B cell (primary cell): ENCODE data around the gene ARID3A. TPM values are rescaled to one million over a fixed set of nuclear protein-coding genes. Genes with fewer than 3 reads are reported as not detected.
A peak's percentile ranks its signal among the peaks of the same experiment; 100 is the strongest.

Source experiments
- ATAC-seq: fragments of 200-7000 bp; cut with Tn5 transposase; one replicate; pipeline ENCODE4 v1.10.0; 2021; ENCODE audit warnings: low read depth, mild to moderate bottlenecking, moderate number of reproducible peaks, moderate library complexity
- CTCF ChIA-PET: fragments of 350-600 bp; sonication (Branson Sonifier 250); formaldehyde crosslinking; loops from one replicate; lab custom pipeline; 2021; ENCODE audit warnings: antibody characterized with exemption, inconsistent platforms; lab: Charles Lee
- POLR2A ChIA-PET: fragments of 350-600 bp; sonication (Branson Sonifier 250); formaldehyde crosslinking; loops from one replicate; lab custom pipeline; 2021; ENCODE audit warnings: antibody characterized with exemption; lab: Charles Lee
- DNase-seq: peaks from one replicate; pipeline ENCODE4 v3.0.0; 2013
- H2AFZ ChIP-seq: 2 replicates; pipeline ENCODE4 v1.6.1; 2012; ENCODE audit warnings: mild to moderate bottlenecking, low read depth, low read length; ENCODE audit not compliant: insufficient read depth, poor library complexity, severe bottlenecking
- H3K27ac ChIP-seq, 2 donors: 1 replicate in 1 of 2; 2 replicates in 1 of 2; pipeline ENCODE4 v1.5.1; 2012 to 2013; ENCODE audit warnings: low read length in 2 of 2, mild to moderate bottlenecking in 2 of 2, moderate library complexity in 1 of 2
- H3K27me3 ChIP-seq, 4 experiments: fragments of 200-600 bp in 1 of 4; sonication (generic) in 1 of 4; replicated peaks in 1 of 4; 1 replicate in 2 of 4; 2 replicates in 2 of 4; pipeline versions ENCODE4 v1.6.1 to v1.7.0; 2013 to 2016; ENCODE audit warnings: low read length in 3 of 4, mild to moderate bottlenecking in 2 of 4, mixed read lengths in 1 of 4, moderate library complexity in 1 of 4; ENCODE audit not compliant: insufficient read depth in 4 of 4, control insufficient read depth in 3 of 4; ENCODE audit errors: control extremely low read depth in 1 of 4
- H3K36me3 ChIP-seq, 2 experiments: replicated peaks in 1 of 2; 1 replicate in 1 of 2; 2 replicates in 1 of 2; pipeline versions ENCODE4 v1.6.1 to v1.7.1; 2013; ENCODE audit warnings: low read length in 1 of 2; ENCODE audit not compliant: insufficient read depth in 2 of 2, control insufficient read depth in 1 of 2; ENCODE audit errors: control extremely low read depth in 1 of 2, extremely low read depth in 1 of 2
- H3K4me1 ChIP-seq, 2 donors: fragments of 200-600 bp in 1 of 2; sonication (generic) in 1 of 2; 1 replicate in 1 of 2; 2 replicates in 1 of 2; pipeline versions ENCODE4 v1.5.1 to v1.6.1; 2013 to 2017; ENCODE audit warnings: low read length in 2 of 2; ENCODE audit not compliant: control insufficient read depth in 2 of 2, insufficient read depth in 2 of 2
- H3K4me2 ChIP-seq: replicated peaks from 2 replicates; pipeline ENCODE3; 2012; ENCODE audit warnings: mild to moderate bottlenecking, low read depth, low read length; ENCODE audit not compliant: poor library complexity, severe bottlenecking
- H3K4me3 ChIP-seq, 5 experiments: fragments of 200-600 bp in 1 of 5; sonication (generic) in 1 of 5; 1 replicate in 3 of 5; 2 replicates in 2 of 5; pipeline versions ENCODE4 v1.5.1 to v1.7.0; 2011 to 2016; ENCODE audit warnings: low read length in 4 of 5, mild to moderate bottlenecking in 4 of 5, low read depth in 2 of 5, control low read depth in 1 of 5, moderate library complexity in 1 of 5; ENCODE audit not compliant: insufficient read depth in 1 of 5; ENCODE audit errors: control extremely low read depth in 1 of 5, extremely low read depth in 1 of 5
- H3K79me2 ChIP-seq: fragments of 200-600 bp; sonication (generic); one replicate; pipeline ENCODE4 v1.6.0; 2016; ENCODE audit warnings: low read length; ENCODE audit not compliant: control insufficient read depth, insufficient read depth
- H3K9ac ChIP-seq: fragments of 200-600 bp; sonication (generic); 2 replicates; pipeline ENCODE4 v1.6.1; 2017; ENCODE audit warnings: mild to moderate bottlenecking, low read length, moderate library complexity
- H3K9me3 ChIP-seq, 3 donors: one replicate each; pipeline versions ENCODE4 v1.6.1 to v1.7.1; 2013; ENCODE audit warnings: low read length in 2 of 3; ENCODE audit not compliant: control insufficient read depth in 2 of 3, insufficient read depth in 1 of 3; ENCODE audit errors: control extremely low read depth in 1 of 3
- H4K20me1 ChIP-seq: 2 replicates; pipeline ENCODE4 v1.6.0; 2012; ENCODE audit warnings: mild to moderate bottlenecking, low read length; ENCODE audit not compliant: insufficient read depth, control insufficient read depth, poor library complexity, severe bottlenecking
- H3K27ac Mint-ChIP-seq: one replicate; pipeline ENCODE4 v1.8.0; 2021; ENCODE audit warnings: mixed read lengths
- H3K27me3 Mint-ChIP-seq: one replicate; pipeline ENCODE4 v1.8.0; 2021; ENCODE audit warnings: mixed read lengths
- H3K4me1 Mint-ChIP-seq: one replicate; pipeline ENCODE4 v1.8.0; 2021; ENCODE audit warnings: mixed read lengths
- H3K4me3 Mint-ChIP-seq: one replicate; pipeline ENCODE4 v1.8.0; 2021; ENCODE audit warnings: mixed read lengths
- H3K9me3 Mint-ChIP-seq: one replicate; pipeline ENCODE4 v1.8.0; 2022; ENCODE audit warnings: mixed read lengths; ENCODE audit not compliant: insufficient read depth
- EZH2 ChIP-seq: IDR thresholded peaks from 2 replicates; pipeline ENCODE4 v1.6.1; 2012; ENCODE audit warnings: borderline replicate concordance, low read depth, mild to moderate bottlenecking, moderate library complexity, low read length; ENCODE audit not compliant: insufficient read depth, poor library complexity, severe bottlenecking
- WGBS: methylation state at CpG from one replicate; pipeline ENCODE4 v1.1.5; 2013; ENCODE audit warnings: missing lambda C conversion rate; ENCODE audit not compliant: insufficient coverage; 5-methylcytosine and 5-hydroxymethylcytosine counted together
- intact Hi-C: fragments of 100-400 bp; cut with micrococcal nuclease; formaldehyde crosslinking; loops from one replicate; pipeline ENCODE4 v1.10.0; 2022
- polyA plus RNA-seq: library from polyadenylated mRNA; depleted of rRNA; stranded (reverse); fragments of >200 nt; gene quantifications from 2 replicates; pipeline ENCODE4 v1.2.3, GENCODE V29; 2012
- total RNA-seq, 2 donors: library from RNA; stranded (reverse); fragments of 120-200 nt in 1 of 2; gene quantifications; 1 replicate in 1 of 2; 2 replicates in 1 of 2; pipeline versions ENCODE4 v1.2.3 to v1.2.4, GENCODE V29; 2013 to 2022
- TF ChIP-seq, protein P1 (sequence below): fragments of 200-600 bp; IDR thresholded peaks from one replicate; pipeline ENCODE4 v1.8.0; 2022; ENCODE audit warnings: antibody characterized with exemption, mild to moderate bottlenecking

Gene ARID3A
- total and polyA plus RNA-seq, 2 donors (not counting 1 experiment from before 2014, with no cell fraction given) = 22.9 to 60.5 TPM

DNA sequence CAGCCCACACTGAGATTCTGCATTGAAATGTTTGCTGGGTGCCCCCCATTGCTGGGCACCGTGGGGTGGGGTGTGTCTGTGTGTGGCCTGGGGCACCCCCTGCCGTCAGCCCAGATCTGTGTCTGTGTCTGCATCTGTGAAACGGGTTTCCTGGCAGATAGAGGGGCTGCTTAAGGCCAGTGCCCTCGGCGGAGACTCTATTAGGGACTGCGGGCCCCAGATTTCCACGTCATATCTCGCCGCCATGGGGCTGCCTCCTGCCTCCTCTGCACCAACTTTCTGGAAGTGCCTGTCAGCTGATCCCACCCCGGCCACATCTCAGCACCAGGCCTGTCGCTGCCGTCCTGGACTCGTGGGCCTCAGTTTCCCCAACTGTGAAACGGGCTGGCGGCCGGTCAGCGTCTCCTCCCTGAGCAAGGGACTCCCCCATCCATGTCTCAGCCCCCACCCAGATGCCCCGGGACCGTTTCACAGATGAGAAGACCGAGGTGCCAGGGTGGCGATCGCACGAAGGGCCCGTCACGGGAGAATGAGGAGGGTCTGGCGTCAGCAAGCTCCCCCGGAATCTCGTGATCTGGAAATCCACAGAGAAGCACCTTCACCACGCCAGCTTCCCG is 21.4 kb downstream of the ARID3A start:
- H2AFZ ChIP-seq = no peak overlapping the region
- H3K27ac ChIP-seq = peak overlapping the region; percentile 85 to 95
- ChIA-PET POLR2A (interaction anchor here (0.5 to 1.2 kb wide), 7 partner anchors 8 to 322 kb away, joined by 3 to 6 read pairs (median 4); partner anchors contain the start of gene CIRBP), CTCF (interaction anchor here (0.7 to 4.2 kb wide), 8 partner anchors 9 to 83 kb away, joined by 3 to 26 read pairs (median 3); partner anchors contain the start of gene WDR18)
- ATAC-seq (peak; percentile 12), DNase-seq (peak; percentile 74)
- WGBS = 39% methylated on average over 28 of the region's 30 CpGs
- no peaks in the 10 kb centered on the region for H3K36me3 ChIP-seq
- intact Hi-C loops = loop anchor here (1.0 to 2.0 kb wide), 3 partner anchors 10 to 38 kb away; partner anchors contain the start of genes ARID3A and WDR18
- peak overlapping the region; percentile 95 for H3K27ac Mint-ChIP-seq
- H3K4me1 ChIP-seq = peaks cover 28 to 51% of the 10 kb centered on the region in 2 donors
- peaks cover 48% of the 10 kb centered on the region for H3K4me1 Mint-ChIP-seq
- H3K79me2 ChIP-seq = peaks cover 32% of the 10 kb centered on the region
- peak overlapping the region; percentile 24 for H3K9ac ChIP-seq
- H3K27me3 ChIP-seq = no peaks in the 10 kb centered on the region
- no peak for TF ChIP-seq EZH2
- TF ChIP-seq, protein P1, sequence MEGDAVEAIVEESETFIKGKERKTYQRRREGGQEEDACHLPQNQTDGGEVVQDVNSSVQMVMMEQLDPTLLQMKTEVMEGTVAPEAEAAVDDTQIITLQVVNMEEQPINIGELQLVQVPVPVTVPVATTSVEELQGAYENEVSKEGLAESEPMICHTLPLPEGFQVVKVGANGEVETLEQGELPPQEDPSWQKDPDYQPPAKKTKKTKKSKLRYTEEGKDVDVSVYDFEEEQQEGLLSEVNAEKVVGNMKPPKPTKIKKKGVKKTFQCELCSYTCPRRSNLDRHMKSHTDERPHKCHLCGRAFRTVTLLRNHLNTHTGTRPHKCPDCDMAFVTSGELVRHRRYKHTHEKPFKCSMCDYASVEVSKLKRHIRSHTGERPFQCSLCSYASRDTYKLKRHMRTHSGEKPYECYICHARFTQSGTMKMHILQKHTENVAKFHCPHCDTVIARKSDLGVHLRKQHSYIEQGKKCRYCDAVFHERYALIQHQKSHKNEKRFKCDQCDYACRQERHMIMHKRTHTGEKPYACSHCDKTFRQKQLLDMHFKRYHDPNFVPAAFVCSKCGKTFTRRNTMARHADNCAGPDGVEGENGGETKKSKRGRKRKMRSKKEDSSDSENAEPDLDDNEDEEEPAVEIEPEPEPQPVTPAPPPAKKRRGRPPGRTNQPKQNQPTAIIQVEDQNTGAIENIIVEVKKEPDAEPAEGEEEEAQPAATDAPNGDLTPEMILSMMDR = peak; percentile 23
- peak overlapping the region in 4 of 5 experiments; percentile 23 to 40 (median 27) for H3K4me3 ChIP-seq
- no peaks in the 10 kb centered on the region for H3K27me3 Mint-ChIP-seq
- H4K20me1 ChIP-seq = peaks cover 9% of the 10 kb centered on the region
- peaks cover 0 to 10% (median 0%) of the 10 kb centered on the region in 3 donors for H3K9me3 ChIP-seq
- peak overlapping the region; percentile 79 for H3K4me3 Mint-ChIP-seq
- H3K9me3 Mint-ChIP-seq = no peaks in the 10 kb centered on the region
- H3K4me2 ChIP-seq = peak overlapping the region; percentile 82
